Retinal pigment epithelial cell (primary cell): ENCODE measurements around the gene BCL7C.

Source experiments
- DNase-seq: peaks from one replicate; pipeline ENCODE4 v3.0.0-alpha.2; 2010; ENCODE audit warnings: low read depth
- H3K4me3 ChIP-seq: 2 replicates; pipeline ENCODE4 v1.5.1; 2011; ENCODE audit warnings: mild to moderate bottlenecking, low read length, control low read depth, moderate library complexity
- CTCF ChIP-seq: conservative IDR thresholded peaks from 2 replicates; pipeline ENCODE4 v1.5.1; 2011; ENCODE audit warnings: low read depth, low read length, control low read depth, inconsistent platforms

Gene BCL7C

DNA sequence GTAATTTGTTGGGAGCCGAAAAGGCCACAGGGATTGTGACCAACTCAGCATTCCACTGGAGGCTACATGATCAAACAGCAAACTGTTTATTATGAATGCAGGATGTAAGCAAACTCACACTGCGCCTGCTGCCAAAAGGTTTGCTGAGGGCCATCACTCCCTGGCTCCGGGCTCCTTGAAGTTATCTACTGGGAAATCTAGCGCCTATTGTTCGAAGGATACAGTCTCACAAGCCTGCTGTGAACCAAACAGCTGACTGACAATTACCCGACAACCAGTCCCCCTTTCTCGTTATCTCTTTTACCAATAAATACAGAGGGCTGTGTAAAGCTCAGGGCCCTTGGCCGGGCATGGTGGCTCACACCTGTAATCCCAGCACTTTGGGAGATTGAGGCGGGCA is 52.5 kb downstream of the BCL7C start:
- DNase-seq: no peak
- TF ChIP-seq CTCF: no peak
- H3K4me3 ChIP-seq: no peak overlapping the region

DNA sequence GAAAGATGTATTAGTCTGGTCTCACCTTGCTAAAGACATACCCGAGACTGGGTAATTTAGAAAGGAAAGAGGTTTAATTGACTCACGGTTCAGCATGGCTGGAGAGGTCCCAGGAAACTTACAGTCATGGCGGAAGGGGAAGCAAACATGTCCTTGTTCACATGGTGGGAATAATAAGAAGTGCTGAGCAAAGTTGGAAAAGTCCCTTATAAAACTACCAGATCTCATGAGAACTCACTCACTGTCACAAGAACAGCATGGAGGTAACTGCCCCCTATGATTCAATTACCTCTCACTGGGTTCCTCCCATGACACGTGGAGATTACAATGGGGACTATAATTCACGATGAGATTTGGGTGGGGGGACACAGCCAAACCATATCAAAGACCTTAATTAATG is 53.3 kb downstream of the BCL7C start:
- no peak for DNase-seq
- H3K4me3 ChIP-seq: no peak overlapping the region
- TF ChIP-seq CTCF: no peak

DNA sequence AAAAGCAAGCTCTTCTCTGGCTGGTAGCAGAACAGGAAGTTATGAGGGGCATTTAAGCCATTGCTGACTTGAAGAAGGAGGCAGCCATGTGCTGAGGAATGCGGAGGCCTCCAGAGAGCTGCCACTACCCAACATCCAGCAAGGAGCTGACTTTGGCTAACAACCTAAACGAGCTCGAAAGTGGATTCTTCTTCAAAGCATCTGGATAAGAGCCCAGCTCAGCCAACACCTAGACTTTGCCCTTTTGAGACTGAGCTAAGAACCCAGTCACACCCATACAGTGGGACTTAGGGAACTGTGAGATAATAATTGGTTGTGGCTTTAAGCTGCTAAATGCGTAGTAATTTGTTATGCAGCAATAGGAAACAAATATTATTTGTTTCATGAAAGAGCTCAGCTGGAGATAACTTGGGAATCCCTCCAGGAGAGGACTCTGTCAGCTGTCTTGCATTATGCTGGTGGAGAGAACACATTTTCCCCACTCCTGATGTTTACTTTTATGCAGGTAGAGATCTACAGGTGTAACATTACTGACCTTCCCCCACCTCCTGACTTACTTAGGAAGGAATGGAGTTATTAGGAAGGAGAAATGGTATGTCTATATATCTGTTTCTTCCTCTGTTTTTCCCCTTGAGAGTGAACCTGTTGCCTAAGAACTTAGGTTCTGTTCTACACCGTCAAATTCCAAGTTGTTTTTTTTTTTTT is 54.2 kb downstream of the BCL7C start:
- no peak for TF ChIP-seq CTCF
- no peak overlapping the region for H3K4me3 ChIP-seq

GRCh38 chr16:30838876-30839471 is 54.9 kb downstream of the BCL7C start:
- TF ChIP-seq CTCF: no peak
- no peak for DNase-seq
- H3K4me3 ChIP-seq: no peak overlapping the region

More for the DNA sequence above, 54.2 kb downstream of the BCL7C start:
- DNase-seq: peak; percentile 49

DNA sequence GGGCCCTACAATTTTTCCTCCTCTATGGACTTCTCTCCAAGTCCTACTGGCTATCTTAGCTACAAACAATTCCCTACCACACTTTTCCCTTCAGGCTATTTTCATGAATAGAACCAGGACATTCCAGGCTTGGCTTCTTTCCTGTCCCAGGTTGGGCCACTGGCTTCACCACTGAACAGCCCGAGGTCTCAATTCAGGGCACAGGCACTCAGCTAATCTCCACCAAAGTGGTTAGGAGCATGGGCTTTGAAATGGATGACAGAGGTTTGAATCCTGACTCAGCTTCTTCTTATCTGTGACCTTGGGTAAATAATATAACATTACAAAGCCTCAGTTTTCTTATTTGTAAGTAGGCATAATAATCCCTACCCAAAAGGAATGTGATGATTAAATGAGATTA is 56.0 kb downstream of the BCL7C start:
- TF ChIP-seq CTCF: no peak
- no peak overlapping the region for H3K4me3 ChIP-seq
- DNase-seq: no peak
